Gastroesophageal sphincter (tissue), 4 donors: Measurements from ENCODE around the gene CHRNA7. TPM values are rescaled to one million over a fixed set of nuclear protein-coding genes. Genes with fewer than 3 reads are reported as not detected.

Experiments used
- ATAC-seq: fragments of 150-250 bp; one replicate; pipeline ENCODE4 v1.9.1; 2016; ENCODE audit warnings: mild to moderate bottlenecking, moderate library complexity
- H3K27ac ChIP-seq, 4 donors: fragments of 200-600 bp; sonication (generic) in 3 of 4; 1 replicate in 3 of 4; 2 replicates in 1 of 4; pipeline ENCODE4 v1.5.1; 2016 to 2019
- H3K27me3 ChIP-seq: fragments of 200-600 bp; sonication (generic); one replicate; pipeline ENCODE4 v1.5.1; 2019
- H3K36me3 ChIP-seq, 2 donors: fragments of 200-600 bp; sonication (generic); one replicate each; pipeline ENCODE4 v1.5.1; 2019; ENCODE audit warnings: control low read depth in 1 of 2
- H3K4me1 ChIP-seq, 3 donors: fragments of 200-600 bp; sonication (generic); 1 replicate in 2 of 3; 2 replicates in 1 of 3; pipeline ENCODE4 v1.5.1; 2016 to 2019; ENCODE audit warnings: control low read depth in 2 of 3
- H3K4me3 ChIP-seq, 2 donors: fragments of 200-600 bp; sonication (generic); one replicate each; pipeline ENCODE4 v1.5.1; 2019; ENCODE audit warnings: mild to moderate bottlenecking in 1 of 2, moderate library complexity in 1 of 2
- H3K9me3 ChIP-seq, 3 donors: fragments of 200-600 bp; sonication (generic); one replicate each; pipeline ENCODE4 v1.5.1; 2017 to 2019; ENCODE audit warnings: control low read depth in 2 of 3
- CTCF ChIP-seq, 4 experiments: fragments of 200-600 bp in 2 of 4; fragments of 450-650 bp in 2 of 4; sonication (generic) in 1 of 4; IDR thresholded peaks; one replicate each; pipeline ENCODE4 v1.5.1; 2017 to 2019; ENCODE audit warnings: antibody characterized with exemption in 4 of 4, mild to moderate bottlenecking in 2 of 4, moderate library complexity in 2 of 4
- EP300 ChIP-seq: sonication (generic); formaldehyde crosslinking; IDR thresholded peaks from one replicate; pipeline ENCODE4 v1.6.1; 2017; ENCODE audit warnings: antibody characterized with exemption, mild to moderate bottlenecking
- POLR2A ChIP-seq, 2 donors: fragments of 450-650 bp; IDR thresholded peaks; one replicate each; pipeline ENCODE4 v1.6.1; 2017; ENCODE audit warnings: antibody characterized with exemption in 2 of 2, mild to moderate bottlenecking in 2 of 2, moderate library complexity in 1 of 2
- POLR2AphosphoS5 ChIP-seq: sonication (generic); formaldehyde crosslinking; IDR thresholded peaks from one replicate; pipeline ENCODE4 v1.6.1; 2017; ENCODE audit warnings: antibody characterized with exemption
- WGBS, 2 donors: methylation state at CpG; one replicate each; pipeline ENCODE4 v1.1.5; 2018; ENCODE audit warnings: low coverage in 1 of 2; 5-methylcytosine and 5-hydroxymethylcytosine counted together
- total RNA-seq, 4 donors: library from RNA; depleted of rRNA; stranded (reverse); fragments of >200 nt; gene quantifications; one replicate each; pipeline ENCODE4 v1.1.0, GENCODE V29; 2016

The CHRNA7 gene
- total RNA-seq, 4 donors from 2014 or later: 0.13 to 2.5 (median 1.0) TPM

- WGBS, 2 donors: 51 to 52% methylated on average over 4 to 5 of the region's 13 CpGs
- no peak overlapping the region for H3K27ac ChIP-seq
- H3K9me3 ChIP-seq: no peaks in the 10 kb centered on the region
- no peaks in the 10 kb centered on the region for H3K4me1 ChIP-seq
- no peak for ATAC-seq
- H3K27me3 ChIP-seq: peaks cover 18% of the 10 kb centered on the region
- no peak overlapping the region for H3K4me3 ChIP-seq
- H3K36me3 ChIP-seq: no peaks in the 10 kb centered on the region
- TF ChIP-seq CTCF (IDR thresholded peaks at IDR 0.05): no peak
- no peak for TF ChIP-seq EP300
- TF ChIP-seq POLR2AphosphoS5: no peak
- no peak for TF ChIP-seq POLR2A (IDR thresholded peaks at IDR 0.05)
These were observed 66.8 kb downstream of the CHRNA7 start for GRCh38 chr15:32096916-32097617.

- no peak for TF ChIP-seq POLR2A (IDR thresholded peaks at IDR 0.05)
- no peak for TF ChIP-seq POLR2AphosphoS5
- no peak for TF ChIP-seq EP300
- TF ChIP-seq CTCF (IDR thresholded peaks at IDR 0.05): no peak
- 43% methylated on average over 2 of the region's 7 CpGs; no CpG with 5 or more reads in 1 of the 2 donors for WGBS, 2 donors
- Histone ChIP-seq H3K4me1 (no peaks in the 10 kb centered on the region), H3K27me3 (peaks cover 18% of the 10 kb centered on the region), H3K36me3 (no peaks in the 10 kb centered on the region), H3K27ac (no peak overlapping the region), H3K9me3 (no peaks in the 10 kb centered on the region), H3K4me3 (no peak overlapping the region)
- ATAC-seq: no peak
These were observed 67.7 kb downstream of the CHRNA7 start for GRCh38 chr15:32098033-32098432.

- Histone ChIP-seq H3K27me3 (peaks cover 18% of the 10 kb centered on the region), H3K4me3 (no peak overlapping the region), H3K4me1 (no peaks in the 10 kb centered on the region), H3K36me3 (no peaks in the 10 kb centered on the region), H3K27ac (no peak overlapping the region), H3K9me3 (no peaks in the 10 kb centered on the region)
- 57 to 65% methylated on average over 7 of the region's 7 CpGs for WGBS, 2 donors
- no peak for ATAC-seq
- TF ChIP-seq EP300: no peak
These were observed 68.9 kb downstream of the CHRNA7 start for GRCh38 chr15:32099097-32099785.

- H3K27ac ChIP-seq: no peak overlapping the region
- no peak for TF ChIP-seq POLR2AphosphoS5
- no peak for TF ChIP-seq CTCF (IDR thresholded peaks at IDR 0.05)
- no peak for TF ChIP-seq EP300
- TF ChIP-seq POLR2A (IDR thresholded peaks at IDR 0.05): no peak
- H3K27me3 ChIP-seq: peaks cover 18% of the 10 kb centered on the region
- no peaks in the 10 kb centered on the region for H3K36me3 ChIP-seq
- H3K9me3 ChIP-seq: no peaks in the 10 kb centered on the region
- no peaks in the 10 kb centered on the region for H3K4me1 ChIP-seq
- no peak for ATAC-seq
- 64 to 71% methylated on average over 7 to 9 of the region's 10 CpGs for WGBS, 2 donors
- no peak overlapping the region for H3K4me3 ChIP-seq
These were observed 69.8 kb downstream of the CHRNA7 start for GRCh38 chr15:32099956-32100684.

DNA sequence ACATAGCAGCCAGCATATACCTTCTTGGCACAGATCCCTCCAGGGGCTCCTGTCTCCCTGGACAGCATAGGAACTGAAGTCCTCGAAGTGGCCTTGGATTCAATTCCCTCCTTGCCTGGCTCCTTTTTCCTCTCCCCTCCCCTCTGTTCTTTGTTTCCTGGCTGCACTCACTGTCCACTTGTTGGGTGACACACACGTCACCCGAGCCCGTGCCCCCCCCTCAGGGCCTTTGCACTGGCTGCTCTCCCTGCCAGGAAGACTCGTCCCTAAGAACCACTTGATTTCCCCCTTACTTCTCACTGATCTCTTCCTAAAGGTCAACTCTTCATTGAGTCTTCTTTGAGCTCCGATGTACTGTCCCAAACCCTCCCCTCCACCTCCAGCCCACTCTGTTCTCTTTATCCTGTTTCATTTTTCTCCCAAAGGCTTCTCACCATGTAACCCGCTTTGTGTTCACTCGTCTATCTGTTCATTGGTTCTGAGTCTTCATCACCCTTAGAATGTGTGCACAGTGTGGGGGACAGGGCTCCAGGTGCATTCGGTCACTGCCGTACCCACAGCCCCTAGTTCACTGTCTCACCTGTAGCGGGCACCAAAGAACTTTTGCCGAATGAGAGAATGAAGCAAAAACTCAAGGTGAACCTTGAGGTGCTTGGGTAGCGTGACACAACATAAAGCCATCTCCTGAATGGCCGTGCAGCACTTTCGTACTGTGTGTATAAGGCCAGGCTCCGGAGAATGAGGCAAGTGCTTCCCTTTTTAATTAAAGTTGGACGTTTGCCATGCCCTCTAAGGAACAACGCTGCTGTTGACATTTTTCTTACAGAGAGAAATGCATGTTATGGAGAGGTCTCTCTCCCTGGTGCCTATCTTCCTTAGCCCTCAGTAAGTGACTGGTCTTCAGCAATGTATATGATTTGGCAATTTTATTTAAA lies 74.0 kb downstream of the CHRNA7 start:
- Histone ChIP-seq H3K4me3 (no peak overlapping the region), H3K27ac (no peak overlapping the region), H3K27me3 (no peaks in the 10 kb centered on the region), H3K4me1 (no peaks in the 10 kb centered on the region), H3K36me3 (no peaks in the 10 kb centered on the region), H3K9me3 (no peaks in the 10 kb centered on the region)
- WGBS, 2 donors: 66 to 69% methylated on average over 8 to 17 of the region's 18 CpGs
- TF ChIP-seq EP300 (no peak), POLR2A (IDR thresholded peaks at IDR 0.05) (no peak), POLR2AphosphoS5 (no peak), CTCF (IDR thresholded peaks at IDR 0.05) (no peak)
- ATAC-seq: no peak
